ENCODE measurements around the gene LSAMP.

The LSAMP gene

GRCh38 chr3:116007000-116007399, 438.3 kb downstream of the LSAMP start:
- no peak for DNase-seq (ENCODE audit: low read depth)

DNA sequence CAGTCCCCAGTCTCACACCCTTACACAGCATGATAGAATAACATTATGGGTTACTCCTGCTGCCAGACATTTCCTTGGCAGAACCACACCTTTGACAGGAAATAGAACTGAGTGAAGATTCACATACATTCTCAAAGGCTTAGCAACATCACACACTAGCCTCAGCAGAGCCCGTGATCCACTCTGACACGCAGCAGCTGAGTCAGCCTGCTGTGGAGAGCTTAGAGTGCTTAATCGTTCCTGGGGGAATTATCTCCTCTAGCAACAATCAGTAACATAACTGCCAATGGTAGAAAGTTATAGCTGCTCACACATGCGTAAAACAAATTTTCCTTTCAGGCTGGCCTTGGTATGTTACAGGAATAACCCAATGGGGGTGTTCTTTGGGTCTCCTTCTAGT, 439.9 kb downstream of the LSAMP start:
- peak; percentile 99 for DNase-seq (ENCODE audit: low read depth)

DNA sequence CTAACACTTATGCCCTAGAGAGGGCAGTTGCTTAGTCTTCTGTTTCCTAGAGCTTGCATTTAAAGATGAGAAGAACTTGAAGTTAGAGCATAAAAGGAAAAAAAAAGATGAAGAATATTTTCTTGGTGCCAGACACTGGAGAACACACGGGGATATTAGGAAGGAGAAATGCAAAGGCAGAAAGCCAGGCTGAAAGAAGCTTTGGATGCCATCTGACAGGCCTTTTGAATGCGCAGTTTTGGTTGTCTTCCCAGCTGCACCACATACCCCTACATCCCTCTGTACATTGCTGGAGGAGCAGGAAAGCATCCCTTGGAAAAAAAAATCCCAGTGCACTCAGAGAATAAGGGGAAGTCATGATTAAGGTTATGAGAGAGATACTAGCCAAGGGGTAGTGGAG, 443.1 kb downstream of the LSAMP start:
- no peak for DNase-seq (ENCODE audit: low read depth)

- no peak for DNase-seq (ENCODE audit: low read depth)
These were observed 444.1 kb downstream of the LSAMP start for GRCh38 chr3:116001151-116001621.

DNA sequence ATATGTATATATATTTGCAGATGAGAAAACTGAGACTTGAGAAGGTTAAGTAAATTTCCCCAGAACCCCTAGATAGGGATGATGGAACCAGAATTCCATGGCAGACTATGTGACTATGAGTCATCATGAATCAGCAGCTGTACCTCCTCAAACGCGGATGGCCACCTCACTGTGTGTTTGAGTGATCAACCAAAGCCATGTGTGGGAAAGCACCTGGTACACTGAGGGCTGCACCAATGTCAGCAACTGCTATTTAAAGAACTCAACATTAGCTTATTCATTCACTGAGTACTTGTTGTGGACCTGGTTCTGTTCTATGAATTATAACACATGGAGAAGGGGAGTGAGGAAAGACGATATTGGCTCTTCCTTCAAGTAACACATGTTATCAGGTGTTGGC, 445.0 kb downstream of the LSAMP start:
- DNase-seq (ENCODE audit: low read depth): peak; percentile 75

- DNase-seq (ENCODE audit: low read depth): no peak
These were observed 445.7 kb downstream of the LSAMP start for GRCh38 chr3:115999613-116000012.

GRCh38 chr3:115999001-115999585, 446.2 kb downstream of the LSAMP start:
- DNase-seq (ENCODE audit: low read depth): no peak

DNA sequence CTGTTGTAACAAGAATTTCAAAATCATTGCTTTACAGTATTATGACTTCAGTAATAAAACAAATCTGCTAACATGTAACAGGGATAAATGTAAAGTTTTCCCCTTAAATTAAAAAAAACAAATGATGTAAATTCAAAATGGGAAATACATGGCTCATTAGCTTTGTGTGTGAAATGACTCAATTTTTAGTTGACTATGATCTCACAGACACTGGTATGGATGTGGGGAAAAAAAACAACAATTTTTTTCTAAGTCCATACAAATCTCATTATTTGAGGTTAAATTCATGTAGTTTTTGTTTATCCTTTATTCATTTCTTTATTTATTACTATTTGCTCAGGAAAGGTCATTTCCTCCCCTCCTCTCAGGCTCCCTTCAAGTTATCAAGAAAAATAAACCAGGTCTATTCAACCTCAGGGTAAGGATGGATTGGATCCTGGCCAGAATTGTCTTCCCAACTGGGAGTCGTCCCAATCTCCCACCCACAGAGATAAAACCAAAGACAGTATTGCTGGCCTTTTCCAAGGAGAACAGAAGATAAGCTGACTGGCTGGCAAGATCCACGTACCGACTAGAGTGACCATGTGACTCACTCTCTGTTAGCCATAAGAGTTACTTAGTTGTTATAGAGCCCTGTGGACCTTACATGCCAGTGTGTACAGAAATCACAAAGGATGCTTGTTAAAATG, 448.7 kb downstream of the LSAMP start:
- no peak for DNase-seq (ENCODE audit: low read depth)

- DNase-seq (ENCODE audit: low read depth): no peak
These were observed 454.6 kb downstream of the LSAMP start for GRCh38 chr3:115990669-115991068.

DNA sequence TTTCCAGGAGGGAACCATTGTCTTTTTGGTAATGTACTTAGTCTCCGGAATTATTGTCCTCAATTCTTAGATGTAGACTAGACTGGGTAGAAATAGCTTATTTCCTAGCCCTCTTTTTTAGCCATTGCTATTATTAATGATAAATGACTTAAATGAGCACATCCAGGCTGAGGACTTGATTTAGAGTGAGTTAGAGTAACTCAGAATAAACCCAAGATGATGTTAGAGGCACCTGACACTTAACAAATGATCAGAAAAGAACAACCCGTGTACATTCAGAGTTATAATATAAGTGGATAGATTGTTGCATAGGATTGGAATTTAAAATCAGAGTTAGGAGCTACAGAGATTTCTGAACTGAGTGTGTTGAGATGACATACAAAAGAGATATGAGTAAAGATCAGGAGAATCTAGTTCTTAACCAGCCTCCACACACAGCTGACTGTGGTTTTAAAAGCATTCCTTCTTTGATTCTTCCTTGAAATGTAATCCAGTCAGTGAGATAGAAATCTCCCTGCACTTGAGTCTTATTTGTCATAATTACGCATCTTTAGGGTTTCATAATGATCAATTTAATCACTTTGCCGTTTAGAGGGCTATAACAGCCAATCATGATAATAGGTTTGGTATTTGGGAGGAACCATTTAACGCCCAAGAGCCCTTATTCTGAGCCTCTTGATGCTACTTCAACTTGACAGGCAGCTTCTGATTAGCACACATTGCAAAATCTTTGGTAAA, 455.4 kb downstream of the LSAMP start:
- DNase-seq (ENCODE audit: low read depth): peak; percentile 65

DNA sequence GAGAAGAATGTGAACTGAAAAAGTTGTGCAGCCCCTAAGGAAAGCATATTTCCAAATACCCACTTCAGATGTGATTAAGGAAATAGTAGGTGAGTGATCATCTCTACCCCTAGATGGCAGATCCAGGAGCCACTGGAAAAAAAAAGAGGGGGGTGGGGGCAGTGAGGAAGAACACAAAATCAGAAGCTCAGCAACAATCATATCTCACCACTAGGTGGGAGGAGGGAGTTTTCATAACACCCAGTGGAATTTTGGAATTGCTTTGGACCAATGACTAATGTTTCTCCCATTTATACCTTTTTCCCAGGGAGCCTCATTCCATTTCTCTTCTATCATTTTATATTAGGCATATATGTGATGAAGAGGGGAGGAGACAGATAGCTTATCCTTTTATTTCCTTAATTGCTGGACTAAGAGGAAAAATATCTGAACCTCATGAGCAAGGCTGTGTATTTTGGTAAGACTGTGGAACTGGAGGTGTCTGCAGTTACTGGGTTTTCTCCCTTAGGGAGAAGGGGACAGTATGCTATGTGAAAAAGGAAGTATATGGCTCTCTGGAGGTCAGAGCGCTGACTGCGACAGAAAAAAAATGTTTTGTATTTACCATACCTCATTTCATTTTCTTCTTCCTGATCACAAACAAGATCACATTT, 458.6 kb downstream of the LSAMP start:
- no peak for DNase-seq (ENCODE audit: low read depth)

DNA sequence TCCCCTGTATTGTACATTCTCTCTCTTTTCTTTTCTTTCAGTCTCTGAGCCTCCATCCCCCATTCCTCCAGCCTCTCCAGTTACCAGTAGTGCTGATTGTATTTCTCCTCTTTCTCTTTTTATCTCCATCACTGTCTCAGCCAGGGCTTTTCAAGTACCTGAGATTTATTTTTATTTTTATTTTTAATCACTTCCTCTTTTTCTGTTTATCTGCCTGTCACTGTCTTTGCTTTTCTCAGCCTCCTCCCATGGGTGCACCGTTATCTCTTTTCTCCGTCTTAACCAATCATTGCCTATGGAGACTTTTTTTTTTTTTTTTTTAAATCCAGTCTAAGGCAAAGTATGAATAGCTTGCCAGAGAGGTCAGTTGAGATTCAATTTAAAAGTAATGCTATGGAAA, 462.7 kb downstream of the LSAMP start:
- DNase-seq (ENCODE audit: low read depth): no peak

DNA sequence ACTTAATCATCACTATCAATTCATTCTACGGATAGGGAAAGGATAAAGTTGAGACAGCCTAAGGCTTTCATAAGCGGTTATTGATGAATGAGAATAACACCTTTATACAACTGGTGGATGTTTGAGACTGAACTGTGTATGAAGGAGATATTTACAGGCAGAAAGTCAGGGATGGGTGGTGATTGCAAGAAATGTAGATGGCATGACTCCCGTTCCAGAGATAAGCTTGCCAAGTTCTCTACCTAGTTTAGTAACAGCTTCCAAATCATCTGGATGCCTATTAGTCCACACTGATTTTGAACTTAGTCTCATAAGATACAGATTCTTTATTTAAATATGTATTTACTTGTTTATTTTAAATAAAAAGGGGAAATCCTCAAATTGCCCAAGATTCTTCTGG, 463.2 kb downstream of the LSAMP start:
- DNase-seq (ENCODE audit: low read depth): no peak

- DNase-seq (ENCODE audit: low read depth): no peak
These were observed 464.6 kb downstream of the LSAMP start for GRCh38 chr3:115980709-115981108.

- DNase-seq (ENCODE audit: low read depth): no peak
These were observed 467.4 kb downstream of the LSAMP start for GRCh38 chr3:115977866-115978265.

- no peak for DNase-seq (ENCODE audit: low read depth)
These were observed 469.5 kb downstream of the LSAMP start for GRCh38 chr3:115975796-115976195.

DNA sequence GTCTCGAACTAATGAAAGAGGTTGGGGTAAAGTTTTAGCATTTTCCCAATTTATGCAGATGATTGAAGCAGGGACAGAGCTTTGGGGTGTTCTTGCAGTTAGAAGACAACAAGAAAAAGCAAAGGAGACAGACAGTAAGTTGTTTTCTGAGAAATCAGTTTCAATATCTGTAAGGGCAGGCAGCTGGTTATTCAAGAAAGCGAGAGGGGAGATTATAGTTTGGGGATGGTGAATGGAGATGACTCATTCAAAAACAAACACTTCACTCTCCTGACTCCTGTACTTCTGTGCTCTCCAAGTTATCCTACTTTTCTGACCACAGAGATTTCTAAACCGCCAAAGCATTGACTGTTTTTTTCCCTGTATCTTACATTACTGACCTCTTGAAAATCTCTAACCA, 469.9 kb downstream of the LSAMP start:
- DNase-seq (ENCODE audit: low read depth): no peak

DNA sequence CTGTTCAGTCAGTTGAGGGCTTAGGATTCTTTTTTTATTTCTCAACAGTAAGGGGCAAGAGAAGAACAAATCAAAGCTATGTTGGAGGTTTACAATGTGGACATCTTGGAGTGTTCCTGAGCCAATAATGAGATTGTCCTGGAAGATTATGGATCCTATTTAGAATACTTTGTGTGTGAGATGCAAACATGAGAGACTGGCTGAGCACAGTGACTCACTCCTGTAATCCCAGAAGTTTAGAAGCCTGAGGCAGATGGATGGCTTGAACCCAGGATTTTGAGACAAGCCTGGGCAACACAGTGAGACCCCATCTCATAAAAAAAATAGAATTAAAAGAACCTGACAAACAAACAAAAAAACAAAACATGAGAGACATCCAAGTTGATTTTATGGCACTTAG, 470.3 kb downstream of the LSAMP start:
- DNase-seq (ENCODE audit: low read depth): no peak

DNA sequence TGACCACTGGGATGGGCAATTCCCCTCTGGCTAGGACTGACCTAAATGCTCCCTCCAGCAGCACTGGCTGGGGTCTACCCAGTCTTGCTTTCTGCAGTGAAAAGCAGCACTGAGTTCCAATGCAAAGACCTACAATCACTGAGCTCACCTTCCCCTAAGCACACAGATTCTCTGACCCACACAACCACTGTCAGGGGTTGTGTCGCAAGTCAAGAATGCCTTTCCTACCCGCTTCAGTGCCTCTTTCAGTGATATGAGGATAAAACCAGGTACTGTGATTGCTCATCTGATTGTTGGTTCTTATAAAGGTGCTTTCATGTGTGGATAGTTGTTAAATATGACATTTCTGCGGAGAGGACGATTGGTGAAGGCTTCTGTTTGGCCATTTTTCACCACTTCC, 476.4 kb downstream of the LSAMP start:
- no peak for DNase-seq (ENCODE audit: low read depth)

GRCh38 chr3:115961380-115961779, 483.9 kb downstream of the LSAMP start:
- no peak for DNase-seq (ENCODE audit: low read depth)

DNA sequence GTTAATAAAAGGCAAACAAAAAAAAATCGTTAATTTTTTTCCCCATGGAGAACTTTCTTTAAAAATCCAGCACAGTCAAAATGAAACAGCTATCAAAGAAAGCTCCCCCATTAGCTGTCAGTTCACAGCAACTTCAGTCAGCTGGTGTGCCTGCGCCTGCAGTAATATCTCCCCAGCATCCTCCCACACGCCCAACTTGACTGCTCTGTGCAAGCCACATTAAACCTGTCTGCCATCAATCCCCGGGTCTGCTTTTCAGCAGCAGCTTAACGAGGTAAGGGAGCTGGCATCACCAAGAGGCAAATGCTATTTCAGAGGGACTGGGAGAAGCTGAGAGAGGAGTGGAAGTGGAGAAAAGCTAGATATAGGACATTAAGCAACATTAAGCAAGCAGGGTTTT, 484.5 kb downstream of the LSAMP start:
- DNase-seq (ENCODE audit: low read depth): no peak

GRCh38 chr3:115958526-115958925, 486.8 kb downstream of the LSAMP start:
- no peak for DNase-seq (ENCODE audit: low read depth)

GRCh38 chr3:115947325-115947724, 498.0 kb downstream of the LSAMP start:
- DNase-seq (ENCODE audit: low read depth): no peak
